C4-2B (cell line): ENCODE results near the gene LRP6.

Experiments used
- CTCF ChIP-seq: fragments of 450-650 bp; conservative IDR thresholded peaks from 2 replicates; pipeline ENCODE4 v1.5.1; 2017; ENCODE audit warnings: mild to moderate bottlenecking
- ZFX ChIP-seq: fragments of 450-650 bp; IDR thresholded peaks from 2 replicates; pipeline ENCODE4 v1.6.1; 2017

DNA sequence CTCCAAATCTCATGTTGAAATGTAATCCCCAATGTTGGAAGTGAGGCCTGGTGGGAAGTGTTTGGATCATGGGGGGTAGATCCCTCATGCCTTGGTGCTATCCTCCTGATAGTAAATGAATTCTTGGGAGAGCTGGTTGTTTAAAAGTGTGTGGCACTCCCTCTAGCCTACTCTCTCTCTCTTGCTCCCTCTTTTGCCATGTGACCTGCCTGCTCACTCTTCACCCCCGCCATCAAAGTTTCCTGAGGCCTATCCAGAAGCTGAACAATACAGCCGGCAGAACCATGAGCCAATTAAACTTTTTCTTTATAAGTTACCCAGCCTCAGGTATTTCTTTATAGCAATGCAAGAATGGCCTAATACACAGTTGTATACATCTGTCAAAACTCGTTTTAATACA, 133.6 kb downstream of the LRP6 start:
- no peak for TF ChIP-seq CTCF
- TF ChIP-seq ZFX = no peak
